Activated CD4-positive, alpha-beta T cell treated with anti-CD3 and anti-CD28 coated beads for 36 hours (primary cell): Measurements from ENCODE around the gene SYNGR1. TPM values are rescaled to one million over a fixed set of nuclear protein-coding genes. Genes with fewer than 3 reads are reported as not detected.

Experiments
- ATAC-seq: fragments of 200-7000 bp; cut with Tn5 transposase; one replicate; pipeline ENCODE4 v1.10.0; 2021; ENCODE audit warnings: mild to moderate bottlenecking, moderate library complexity
- CTCF ChIA-PET: fragments of 350-600 bp; sonication (Branson Sonifier 250); formaldehyde crosslinking; loops from one replicate; lab custom pipeline; 2021; ENCODE audit warnings: antibody characterized with exemption; lab: Charles Lee
- POLR2A ChIA-PET: fragments of 350-600 bp; sonication (Branson Sonifier 250); formaldehyde crosslinking; loops from one replicate; lab custom pipeline; 2021; ENCODE audit warnings: antibody characterized with exemption, inconsistent platforms; lab: Charles Lee
- DNase-seq: peaks from one replicate; pipeline ENCODE4 v3.0.0-alpha.2; 2020
- H3K27ac Mint-ChIP-seq: one replicate; pipeline ENCODE4 v1.8.0; 2021; ENCODE audit warnings: mixed read lengths
- H3K27me3 Mint-ChIP-seq: one replicate; pipeline ENCODE4 v1.8.0; 2021; ENCODE audit warnings: mixed read lengths
- H3K36me3 Mint-ChIP-seq: one replicate; pipeline ENCODE4 v1.8.0; 2021; ENCODE audit warnings: low read depth, mixed read lengths
- H3K4me1 Mint-ChIP-seq: one replicate; pipeline ENCODE4 v1.8.0; 2021; ENCODE audit warnings: mixed read lengths
- H3K4me3 Mint-ChIP-seq: one replicate; pipeline ENCODE4 v1.8.0; 2021; ENCODE audit warnings: mild to moderate bottlenecking, moderate library complexity, mixed read lengths
- H3K9me3 Mint-ChIP-seq: one replicate; pipeline ENCODE4 v1.8.0; 2021; ENCODE audit warnings: low read depth, mixed read lengths
- intact Hi-C, 2 experiments: fragments of 100-400 bp; cut with DNase I in 1 of 2; cut with micrococcal nuclease in 1 of 2; formaldehyde crosslinking; loops; one replicate each; pipeline versions ENCODE4 v1.14.2 to v1.15.1; 2022 to 2024; cut with DNase I, micrococcal nuclease
- total RNA-seq, 2 experiments: library from RNA; stranded (reverse); gene quantifications; one replicate each; pipeline ENCODE4 v1.2.3, GENCODE V29; 2021

The SYNGR1 gene
- total RNA-seq, 2 experiments from 2014 or later: 0.58 to 0.89 TPM

DNA sequence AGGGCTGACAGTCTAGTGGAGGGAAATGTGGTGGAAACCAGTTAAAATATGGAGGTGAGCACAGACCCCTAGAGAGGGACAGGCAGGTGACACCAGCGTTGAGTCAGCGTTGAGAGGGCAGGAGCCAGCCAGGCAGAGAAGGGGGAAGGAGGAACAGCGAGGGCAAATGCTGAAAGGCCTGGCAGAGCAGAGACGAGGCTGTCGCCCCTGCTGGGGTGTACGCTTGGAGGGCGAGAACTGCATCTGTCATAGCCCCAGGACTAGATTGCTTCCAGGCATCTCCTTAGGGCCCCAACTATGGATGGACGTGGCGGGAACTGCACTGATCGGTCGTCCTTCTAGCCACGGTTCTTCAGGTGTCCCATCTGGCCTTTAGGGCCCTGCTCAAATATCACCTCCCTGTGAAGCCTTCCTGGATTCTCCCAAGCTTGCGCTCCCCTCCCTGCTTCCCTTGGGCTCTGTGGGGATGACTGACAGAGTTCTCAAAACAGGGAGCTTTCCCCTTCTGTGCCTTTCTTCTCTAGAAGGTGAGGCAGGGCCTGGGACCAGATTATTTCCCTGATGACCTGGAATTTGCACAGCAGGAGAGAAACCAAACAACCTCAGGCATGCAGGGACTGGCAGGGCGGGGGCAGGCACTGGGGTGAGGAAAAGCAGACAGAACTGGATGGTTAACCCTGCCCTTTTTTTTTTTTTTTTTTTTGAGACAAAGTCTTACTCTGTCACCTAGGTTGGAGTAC lies 11.1 kb downstream of the SYNGR1 start:
- H3K4me3 Mint-ChIP-seq: no peak overlapping the region
- DNase-seq (no peak), ATAC-seq (no peak)
- intact Hi-C loops: no loop called here
- no peaks in the 10 kb centered on the region for H3K4me1 Mint-ChIP-seq
- H3K27me3 Mint-ChIP-seq: no peaks in the 10 kb centered on the region
- no peaks in the 10 kb centered on the region for H3K9me3 Mint-ChIP-seq
- ChIA-PET POLR2A (no interaction called here), CTCF (no interaction called here)
- no peaks in the 10 kb centered on the region for H3K36me3 Mint-ChIP-seq
- H3K27ac Mint-ChIP-seq: no peak overlapping the region

- CTCF ChIA-PET: no interaction called here
- no peaks in the 10 kb centered on the region for H3K4me1 Mint-ChIP-seq
- no peaks in the 10 kb centered on the region for H3K36me3 Mint-ChIP-seq
- no peak for ATAC-seq
- no peak overlapping the region for H3K27ac Mint-ChIP-seq
- H3K27me3 Mint-ChIP-seq: no peaks in the 10 kb centered on the region
- intact Hi-C loops: no loop called here
- POLR2A ChIA-PET: no interaction called here
- H3K9me3 Mint-ChIP-seq: no peaks in the 10 kb centered on the region
- DNase-seq: no peak
- H3K4me3 Mint-ChIP-seq: no peak overlapping the region
These were observed 11.7 kb downstream of the SYNGR1 start for GRCh38 chr22:39361496-39361895.

- Mint-ChIP-seq H3K4me3 (no peak overlapping the region), H3K27me3 (no peaks in the 10 kb centered on the region), H3K9me3 (no peaks in the 10 kb centered on the region), H3K36me3 (no peaks in the 10 kb centered on the region), H3K27ac (no peak overlapping the region), H3K4me1 (peaks cover 5% of the 10 kb centered on the region)
- ATAC-seq: no peak
- intact Hi-C loops: no loop called here
- no peak for DNase-seq
- ChIA-PET POLR2A (no interaction called here), CTCF (interaction anchor here (0.6 kb wide), 1 partner anchor 981 kb away, joined by 3 read pairs; no protein-coding TSS in a partner anchor)
These were observed 12.5 kb downstream of the SYNGR1 start for GRCh38 chr22:39362271-39362670.

GRCh38 chr22:39362932-39363331 lies 13.1 kb downstream of the SYNGR1 start:
- H3K4me1 Mint-ChIP-seq: peaks cover 5% of the 10 kb centered on the region
- POLR2A ChIA-PET: no interaction called here
- intact Hi-C loops: no loop called here
- ATAC-seq: no peak
- H3K27ac Mint-ChIP-seq: no peak overlapping the region
- no peak for DNase-seq
- no peaks in the 10 kb centered on the region for H3K36me3 Mint-ChIP-seq
- H3K27me3 Mint-ChIP-seq: no peaks in the 10 kb centered on the region
- H3K9me3 Mint-ChIP-seq: no peaks in the 10 kb centered on the region
- H3K4me3 Mint-ChIP-seq: no peak overlapping the region
- CTCF ChIA-PET: no interaction called here

DNA sequence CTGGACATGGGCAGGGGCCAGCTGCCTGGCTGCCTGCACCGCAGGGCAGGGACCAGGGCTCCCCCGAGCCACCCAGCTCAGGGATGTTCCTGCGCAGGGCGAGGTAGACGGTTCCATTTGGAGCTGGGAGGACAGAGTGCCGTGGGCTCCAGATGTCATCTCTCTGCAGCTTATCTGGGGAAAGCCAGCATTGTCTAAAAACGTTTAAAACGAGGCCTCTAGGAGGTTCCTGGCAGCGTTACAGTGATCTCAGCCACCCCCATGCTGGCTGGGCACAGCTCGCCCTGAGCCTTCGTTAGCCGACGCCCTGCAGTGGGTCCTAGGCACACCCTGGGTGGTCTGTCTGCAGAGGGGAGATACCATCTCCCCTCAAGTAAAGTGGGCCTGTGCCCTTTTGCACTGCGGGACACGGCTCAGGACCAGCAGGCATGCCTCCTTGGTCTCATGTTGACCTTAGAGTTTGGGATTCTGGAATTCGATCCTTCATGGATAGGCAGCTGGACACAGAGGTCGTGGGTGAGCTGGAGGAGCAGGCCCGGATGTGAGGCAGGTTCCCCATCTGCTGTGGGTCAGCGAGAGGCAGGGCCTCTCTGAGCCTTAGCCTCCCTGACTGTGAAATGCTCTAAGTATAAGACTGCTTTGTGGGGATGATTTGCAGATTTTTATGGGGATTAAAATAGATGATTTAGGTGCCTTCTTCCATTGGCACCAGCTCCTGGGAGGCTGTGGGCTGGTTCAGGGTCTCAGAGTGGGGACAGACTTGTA lies 14.1 kb downstream of the SYNGR1 start:
- ATAC-seq (no peak), DNase-seq (no peak)
- H3K27me3 Mint-ChIP-seq: no peaks in the 10 kb centered on the region
- peaks cover 5% of the 10 kb centered on the region for H3K4me1 Mint-ChIP-seq
- CTCF ChIA-PET: interaction anchor here (0.6 to 1.0 kb wide), 2 partner anchors 38 to 47 kb away, joined by 3 read pairs; no protein-coding TSS in a partner anchor
- H3K36me3 Mint-ChIP-seq: no peaks in the 10 kb centered on the region
- H3K9me3 Mint-ChIP-seq: no peaks in the 10 kb centered on the region
- H3K4me3 Mint-ChIP-seq: no peak overlapping the region
- POLR2A ChIA-PET: no interaction called here
- intact Hi-C loops: no loop called here
- H3K27ac Mint-ChIP-seq: no peak overlapping the region

GRCh38 chr22:39364714-39365491 lies 15.1 kb downstream of the SYNGR1 start:
- intact Hi-C loops: no loop called here
- CTCF ChIA-PET: interaction anchor here (0.8 to 1.0 kb wide), 2 partner anchors 13 to 48 kb away, joined by 3 read pairs; no protein-coding TSS in a partner anchor

DNA sequence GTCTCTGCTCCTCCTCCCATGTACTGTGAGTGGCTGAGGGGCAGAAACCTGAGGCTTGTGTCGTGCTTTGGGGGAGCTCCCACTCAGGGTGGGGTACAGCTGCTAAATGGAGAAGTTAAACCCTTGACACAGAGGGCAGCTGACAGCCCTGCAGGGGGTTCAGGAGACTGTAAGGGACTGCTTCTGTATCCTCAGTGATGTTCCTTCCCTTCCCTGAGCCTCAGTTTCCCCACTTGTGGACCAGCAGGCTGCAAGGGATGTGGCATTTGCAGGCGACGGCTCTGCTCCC lies 15.6 kb downstream of the SYNGR1 start:
- DNase-seq (no peak), ATAC-seq (no peak)
- H3K36me3 Mint-ChIP-seq: no peaks in the 10 kb centered on the region
- H3K27ac Mint-ChIP-seq: no peak overlapping the region
- POLR2A ChIA-PET: no interaction called here
- H3K4me1 Mint-ChIP-seq: peaks cover 5% of the 10 kb centered on the region
- intact Hi-C loops: no loop called here
- H3K4me3 Mint-ChIP-seq: no peak overlapping the region
- CTCF ChIA-PET: no interaction called here
- no peaks in the 10 kb centered on the region for H3K9me3 Mint-ChIP-seq
- H3K27me3 Mint-ChIP-seq: no peaks in the 10 kb centered on the region

More at GRCh38 chr22:39364714-39365491, 15.1 kb downstream of the SYNGR1 start:
- DNase-seq (no peak), ATAC-seq (no peak)
- Mint-ChIP-seq H3K9me3 (no peaks in the 10 kb centered on the region), H3K27me3 (no peaks in the 10 kb centered on the region), H3K4me1 (peaks cover 5% of the 10 kb centered on the region), H3K27ac (no peak overlapping the region), H3K4me3 (no peak overlapping the region), H3K36me3 (no peaks in the 10 kb centered on the region)
- POLR2A ChIA-PET: no interaction called here

GRCh38 chr22:39367035-39367434 lies 17.2 kb downstream of the SYNGR1 start:
- DNase-seq: peak; percentile 35
- no peaks in the 10 kb centered on the region for H3K27me3 Mint-ChIP-seq
- peaks cover 2% of the 10 kb centered on the region for H3K9me3 Mint-ChIP-seq
- ATAC-seq: peak; percentile 78
- peak overlapping the region; percentile 52 for H3K27ac Mint-ChIP-seq
- no peak overlapping the region for H3K4me3 Mint-ChIP-seq
- CTCF ChIA-PET: interaction anchor here (0.6 kb wide), 1 partner anchor 47 kb away, joined by 3 read pairs; the partner anchor contains the start of gene RPL3
- H3K36me3 Mint-ChIP-seq: no peaks in the 10 kb centered on the region
- POLR2A ChIA-PET: no interaction called here
- intact Hi-C loops: no loop called here
- H3K4me1 Mint-ChIP-seq: peaks cover 5% of the 10 kb centered on the region

DNA sequence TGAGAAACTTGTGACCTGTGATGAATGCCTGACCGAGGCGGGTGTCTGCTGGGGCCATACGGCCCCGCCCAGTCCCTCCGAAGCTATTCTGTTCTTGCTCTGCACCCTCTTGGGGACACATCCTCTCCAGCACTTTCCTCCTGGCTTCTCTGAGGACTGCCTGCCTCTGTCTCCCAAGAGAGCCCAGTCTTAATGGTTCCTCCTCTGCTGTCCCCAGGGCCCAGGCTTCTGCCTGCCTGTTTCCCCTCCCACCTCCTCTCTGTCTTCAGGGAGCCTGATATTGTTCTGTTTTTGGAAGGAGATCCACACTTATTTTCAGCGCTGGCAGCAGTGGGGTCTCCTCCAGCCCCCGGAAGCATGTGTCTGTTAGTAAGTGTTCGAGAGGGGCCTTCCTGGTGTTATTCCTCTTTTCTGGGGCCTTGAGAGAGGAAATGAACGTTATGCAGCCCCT lies 18.7 kb downstream of the SYNGR1 start:
- Mint-ChIP-seq H3K27me3 (no peaks in the 10 kb centered on the region), H3K4me3 (no peak overlapping the region), H3K27ac (no peak overlapping the region), H3K36me3 (no peaks in the 10 kb centered on the region), H3K9me3 (peaks cover 2% of the 10 kb centered on the region), H3K4me1 (peaks cover 5% of the 10 kb centered on the region)
- DNase-seq: no peak
- intact Hi-C loops: no loop called here
- ATAC-seq: no peak
- CTCF ChIA-PET: no interaction called here
- POLR2A ChIA-PET: no interaction called here

GRCh38 chr22:39369186-39369585 lies 19.4 kb downstream of the SYNGR1 start:
- intact Hi-C loops: no loop called here
- Mint-ChIP-seq H3K4me3 (no peak overlapping the region), H3K36me3 (no peaks in the 10 kb centered on the region), H3K9me3 (peaks cover 2% of the 10 kb centered on the region), H3K4me1 (peaks cover 5% of the 10 kb centered on the region), H3K27me3 (no peaks in the 10 kb centered on the region), H3K27ac (no peak overlapping the region)
- DNase-seq (no peak), ATAC-seq (no peak)
- ChIA-PET POLR2A (no interaction called here), CTCF (interaction anchor here (1.0 kb wide), 1 partner anchor 198 kb away, joined by 3 read pairs; no protein-coding TSS in a partner anchor)

GRCh38 chr22:39369586-39369985 lies 19.8 kb downstream of the SYNGR1 start:
- DNase-seq (no peak), ATAC-seq (no peak)
- ChIA-PET CTCF (interaction anchor here (0.7 to 1.0 kb wide), 3 partner anchors 27 to 198 kb away, joined by 3 read pairs; no protein-coding TSS in a partner anchor), POLR2A (no interaction called here)
- peaks cover 2% of the 10 kb centered on the region for H3K9me3 Mint-ChIP-seq
- peak overlapping the region; percentile 42 for H3K27ac Mint-ChIP-seq
- no peaks in the 10 kb centered on the region for H3K36me3 Mint-ChIP-seq
- no peaks in the 10 kb centered on the region for H3K27me3 Mint-ChIP-seq
- no peak overlapping the region for H3K4me3 Mint-ChIP-seq
- H3K4me1 Mint-ChIP-seq: peaks cover 5% of the 10 kb centered on the region
- intact Hi-C loops: no loop called here
